CD1c-positive myeloid dendritic cell (primary cell): ENCODE results near the gene SPTBN4.
A peak's percentile ranks its signal among the peaks of the same experiment; 100 is the strongest.
"Not testable (repeated sequence)": the region's sequence is repeated elsewhere in the genome, so short reads cannot be mapped to it uniquely, and the experiment has no call there.

Experiments used
- DNase-seq: peaks from one replicate; pipeline ENCODE4 v3.0.0-alpha.2; 2016; ENCODE audit errors: extremely low spot score

SPTBN4 gene

DNA sequence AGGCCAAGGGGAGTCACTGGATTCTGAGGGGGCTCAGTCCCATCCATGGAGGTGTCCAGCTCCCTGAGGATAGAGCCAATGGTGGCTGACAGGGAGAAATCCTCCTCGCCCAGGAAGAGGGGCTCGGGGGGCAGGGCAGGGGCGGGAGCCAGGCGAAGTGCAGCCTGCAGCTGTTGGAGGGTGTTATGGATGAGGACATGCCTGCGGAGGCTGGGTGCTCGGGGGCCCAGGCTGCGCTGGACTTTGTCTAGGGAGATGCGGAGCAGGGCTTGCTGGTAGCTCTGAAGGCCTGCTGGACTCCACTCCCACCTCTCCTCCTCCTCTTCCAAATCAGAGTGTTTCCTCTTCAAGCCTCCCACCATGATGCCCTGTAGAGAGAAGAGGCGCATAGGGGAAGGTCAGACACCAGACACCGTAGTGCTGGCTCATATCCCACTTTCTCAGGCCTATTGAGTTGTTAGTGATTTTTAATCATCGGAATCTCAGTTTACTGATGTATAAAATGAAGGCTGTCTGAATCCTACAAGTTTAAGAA lies 25.0 kb upstream of the SPTBN4 start:
- no peak for DNase-seq

DNA sequence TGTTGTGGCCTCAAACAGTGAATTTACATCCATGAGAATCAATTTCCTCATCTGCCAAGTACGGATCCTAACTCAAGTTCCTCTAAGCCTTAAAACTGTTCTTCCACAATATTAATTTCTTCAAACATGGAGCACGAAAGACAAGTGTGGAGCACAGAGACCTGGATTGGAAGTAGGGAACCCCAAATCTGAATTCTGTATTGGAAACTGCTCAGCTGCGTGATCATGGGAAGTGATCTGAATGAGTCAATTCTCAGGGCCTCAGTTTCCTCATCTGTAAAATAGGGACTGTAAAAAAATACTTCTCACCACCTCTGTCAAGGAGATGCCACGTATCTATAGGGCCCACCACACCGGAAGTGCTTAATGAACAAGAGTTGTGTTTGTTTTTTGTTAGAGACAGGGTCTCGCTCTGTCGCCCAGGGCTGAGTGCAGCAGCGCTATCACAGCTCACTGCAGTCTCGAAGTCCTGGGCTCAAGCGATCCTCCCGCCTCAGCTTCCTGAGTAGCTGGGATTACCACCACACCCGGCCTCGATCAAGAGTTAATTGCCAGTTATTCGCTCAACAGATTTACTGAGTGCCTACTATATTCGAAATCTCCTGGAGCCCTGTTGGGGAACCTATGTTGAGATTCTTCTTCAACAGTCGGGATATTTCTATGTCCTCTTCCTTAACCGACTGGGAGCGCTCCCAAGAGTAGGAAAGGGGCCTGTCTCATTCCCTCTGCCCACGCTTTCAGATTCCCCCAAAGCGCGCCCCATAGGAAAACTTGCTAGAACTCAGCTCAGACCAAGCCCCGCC lies 24.3 kb upstream of the SPTBN4 start:
- peak; percentile 27 for DNase-seq

DNA sequence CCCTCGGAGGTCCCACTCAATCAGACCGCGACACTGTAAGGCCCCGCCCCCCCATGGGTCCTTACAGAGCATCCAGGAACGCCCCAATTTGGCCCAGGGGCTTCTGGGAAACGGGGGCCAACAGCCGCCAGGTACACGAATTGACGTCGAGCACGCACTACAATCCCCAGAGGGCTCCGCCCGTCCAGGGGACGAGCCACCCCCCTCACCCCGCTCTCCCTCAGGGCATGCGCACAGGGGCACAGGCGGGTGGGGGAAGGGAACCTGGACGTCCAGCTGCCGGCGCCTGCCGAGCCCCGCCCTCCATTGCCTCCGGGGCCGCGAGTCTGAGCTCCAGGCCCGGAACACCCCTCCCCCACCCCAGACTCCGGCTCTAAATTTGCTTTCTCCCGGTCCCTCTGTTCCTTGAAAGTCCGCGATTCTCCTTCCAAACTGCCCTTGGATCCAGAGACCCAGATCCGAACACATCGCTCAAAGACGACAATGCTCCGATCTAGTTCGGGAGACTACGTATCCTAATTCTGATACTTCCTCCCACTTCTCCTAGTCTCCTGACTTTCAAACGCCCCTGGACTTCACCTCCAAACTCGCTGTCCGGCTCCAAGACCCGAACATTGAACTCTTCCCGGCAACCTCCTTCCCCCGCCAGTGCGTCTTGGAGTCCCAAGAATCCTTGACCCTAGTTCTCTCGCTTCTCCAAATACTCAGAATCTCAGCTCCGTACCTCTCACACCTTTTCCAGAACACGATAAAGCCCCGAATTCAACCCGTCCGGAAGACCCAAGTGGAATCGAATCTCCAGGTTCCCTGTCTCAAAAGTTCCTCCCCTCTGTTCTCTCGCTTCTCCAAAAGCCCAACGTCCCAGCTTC lies 23.4 kb upstream of the SPTBN4 start:
- peak; percentile 99 for DNase-seq

DNA sequence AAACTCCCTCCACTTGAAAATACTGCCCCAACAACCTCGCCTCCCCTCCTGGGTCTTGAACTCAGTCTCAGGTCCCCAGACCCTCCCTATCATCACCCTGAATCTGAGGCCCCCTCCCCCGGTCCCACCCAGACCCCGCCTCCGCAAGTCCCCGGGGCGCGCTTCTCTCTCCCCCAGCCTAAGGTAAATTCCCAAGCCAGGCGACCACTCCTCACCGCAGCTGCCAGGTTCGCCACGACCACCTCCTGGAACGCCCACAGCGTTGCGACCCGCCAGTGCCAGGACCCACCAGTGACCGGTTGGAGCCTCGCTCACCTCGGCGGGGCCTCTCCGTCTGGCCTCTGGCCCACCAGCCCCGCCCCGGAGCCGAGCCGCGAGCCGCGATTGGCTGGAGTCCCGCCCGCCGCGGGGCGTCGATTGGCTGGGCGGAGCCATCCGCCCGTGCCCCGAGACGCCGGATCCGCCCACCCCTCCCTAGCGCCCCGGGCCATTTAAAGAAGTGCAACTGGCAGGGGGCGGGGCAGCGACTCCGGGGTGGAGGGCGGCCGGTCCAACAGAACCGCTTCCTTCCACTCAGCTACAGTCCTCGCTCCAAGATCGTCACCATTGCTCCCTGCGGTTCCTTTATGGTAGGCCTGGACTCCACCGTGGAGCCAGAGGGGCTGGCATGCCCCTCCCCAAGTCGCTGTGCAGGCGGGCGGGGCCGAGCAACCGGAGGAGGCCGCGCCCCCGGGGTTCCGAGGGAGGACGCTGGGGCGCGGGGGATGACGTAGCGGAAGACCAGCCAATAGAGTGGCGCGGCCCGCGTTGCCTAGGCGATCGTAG lies 22.6 kb upstream of the SPTBN4 start, which contains the start of gene SERTAD3:
Gene SERTAD3 (minus strand): TSS at position 336 of the 825 bp plus-strand sequence. CDS start 2,255 bp downstream, outside the sequence.
- DNase-seq, result peak; percentile 99

DNA sequence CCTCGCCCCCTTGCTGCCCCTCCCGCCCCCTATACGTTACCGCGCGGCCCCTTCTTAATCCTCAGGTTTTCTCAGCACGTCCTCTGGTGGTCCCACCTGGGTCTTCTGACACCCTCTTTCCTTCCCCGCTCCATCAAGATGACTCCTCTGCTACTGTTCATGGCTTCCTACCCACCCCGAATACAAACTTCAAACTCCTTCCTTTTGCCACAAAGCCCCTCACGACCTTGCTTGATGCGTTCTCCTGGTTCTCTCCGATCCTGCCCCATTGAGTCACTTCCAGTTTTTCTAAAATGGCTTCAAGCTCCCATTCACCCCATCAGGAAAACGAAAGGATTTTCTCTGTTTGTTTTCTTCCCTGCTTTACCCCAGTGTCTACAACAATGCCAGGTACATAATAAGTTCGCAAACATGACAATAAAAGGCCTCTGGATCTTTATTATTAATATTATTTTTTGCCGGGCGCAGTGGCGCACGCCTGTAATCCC lies 21.9 kb upstream of the SPTBN4 start:
- DNase-seq, result peak; percentile 21

DNA sequence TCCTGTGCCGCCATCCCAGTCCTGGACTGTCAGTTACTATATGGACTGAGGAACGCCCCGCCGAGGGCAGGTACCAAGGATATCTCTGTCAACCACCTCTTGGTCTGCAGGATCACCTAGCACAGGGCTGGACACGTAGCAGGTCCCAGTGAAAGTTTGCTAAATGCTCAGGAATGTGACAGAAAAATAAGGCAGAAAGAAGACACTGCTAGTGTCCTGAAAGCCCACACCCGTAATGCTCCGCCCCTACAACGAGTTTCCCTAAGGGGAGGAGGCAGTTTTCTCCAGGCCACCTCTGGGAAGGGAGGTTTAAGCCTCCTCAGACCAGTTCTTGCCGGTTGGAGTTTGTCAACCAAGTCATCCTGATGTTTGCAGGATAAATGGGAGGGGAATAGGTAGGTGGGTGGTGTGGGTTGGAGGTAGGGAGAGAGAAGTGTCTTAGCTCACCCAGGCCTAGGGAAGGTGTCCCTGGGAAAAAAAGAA lies 21.0 kb upstream of the SPTBN4 start:
- no peak for DNase-seq

DNA sequence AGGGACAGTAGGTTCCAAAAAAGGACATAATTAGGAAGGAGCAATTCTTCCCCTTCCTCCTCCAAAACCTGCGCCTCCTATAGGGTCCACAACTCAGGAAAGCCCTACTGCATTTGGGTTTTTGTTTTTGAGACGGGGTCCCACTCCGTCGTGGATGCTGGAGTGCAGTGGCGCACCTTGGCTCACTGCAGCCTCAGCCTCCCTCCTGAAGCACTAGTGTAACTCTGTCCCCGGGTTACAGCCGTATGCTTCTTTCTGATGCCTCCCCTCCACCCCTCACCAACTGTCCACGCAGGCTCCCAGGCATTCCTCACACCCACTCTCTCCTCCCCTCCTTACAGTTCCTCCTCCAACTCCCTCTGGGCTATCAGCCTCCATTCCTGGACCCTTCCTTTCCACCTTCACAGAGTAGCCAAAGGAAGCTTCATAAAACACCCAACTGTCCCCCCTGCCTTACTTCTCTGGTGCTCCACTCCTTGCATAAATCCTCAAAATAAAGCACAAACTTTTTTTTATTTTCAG lies 20.5 kb upstream of the SPTBN4 start:
- DNase-seq, result no peak

DNA sequence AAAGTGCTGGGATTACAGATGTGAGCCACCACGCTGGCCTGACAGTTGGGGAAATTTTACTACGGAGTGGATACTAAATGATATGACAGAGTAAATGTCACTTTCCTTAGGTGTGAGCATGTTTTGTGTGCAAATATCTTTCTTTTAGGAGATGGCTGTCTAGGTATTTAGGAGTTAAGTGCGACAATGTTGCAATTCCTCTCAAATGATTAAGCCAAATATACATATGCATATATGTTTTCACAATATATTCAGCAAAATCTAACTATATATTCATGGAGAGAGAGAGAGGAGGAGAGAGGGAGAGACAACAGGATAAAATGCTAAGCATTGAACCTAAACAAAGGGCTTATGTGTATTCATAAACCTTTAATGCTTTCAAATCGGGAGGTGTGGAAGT lies 17.3 kb upstream of the SPTBN4 start:
- no peak for DNase-seq

DNA sequence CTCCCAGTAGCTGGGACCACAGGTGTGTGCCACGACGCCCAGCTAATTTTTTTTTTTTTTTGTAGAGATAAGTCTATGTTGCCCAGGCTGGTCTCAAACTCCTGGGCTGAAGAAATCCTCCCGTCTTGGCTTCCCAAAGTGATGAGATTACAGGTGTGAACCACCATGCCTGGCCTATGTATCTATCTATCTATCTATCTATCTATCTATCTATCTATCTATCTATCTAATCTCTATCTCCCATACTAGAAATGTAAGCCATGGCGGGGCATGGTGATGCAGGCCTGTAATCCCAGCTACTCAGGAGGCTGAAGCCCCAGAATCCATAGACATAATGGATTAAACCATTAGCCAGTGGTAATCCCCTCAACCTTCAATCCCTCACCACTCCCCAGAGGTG lies 16.1 kb upstream of the SPTBN4 start:
- DNase-seq, result no peak

DNA sequence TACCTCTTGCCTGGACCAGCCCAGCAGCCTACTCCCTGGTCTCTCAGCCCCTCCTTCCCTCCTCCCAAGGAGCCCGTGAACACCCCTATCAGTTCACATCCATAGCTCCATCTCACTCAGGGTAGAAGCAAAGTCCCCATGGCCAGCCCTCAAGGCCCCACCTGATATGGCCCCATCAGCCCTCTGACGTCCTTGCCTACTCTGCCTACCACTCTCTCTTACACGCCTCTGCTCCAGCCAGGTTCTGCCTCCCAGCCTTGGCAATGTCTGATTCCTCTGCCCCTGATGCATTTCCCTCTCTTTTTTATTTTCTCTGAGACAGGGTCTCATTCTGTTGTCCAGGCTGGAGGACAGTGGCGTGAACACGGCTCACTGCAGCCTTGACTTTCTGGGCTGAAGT lies 14.8 kb upstream of the SPTBN4 start:
- DNase-seq, result no peak

DNA sequence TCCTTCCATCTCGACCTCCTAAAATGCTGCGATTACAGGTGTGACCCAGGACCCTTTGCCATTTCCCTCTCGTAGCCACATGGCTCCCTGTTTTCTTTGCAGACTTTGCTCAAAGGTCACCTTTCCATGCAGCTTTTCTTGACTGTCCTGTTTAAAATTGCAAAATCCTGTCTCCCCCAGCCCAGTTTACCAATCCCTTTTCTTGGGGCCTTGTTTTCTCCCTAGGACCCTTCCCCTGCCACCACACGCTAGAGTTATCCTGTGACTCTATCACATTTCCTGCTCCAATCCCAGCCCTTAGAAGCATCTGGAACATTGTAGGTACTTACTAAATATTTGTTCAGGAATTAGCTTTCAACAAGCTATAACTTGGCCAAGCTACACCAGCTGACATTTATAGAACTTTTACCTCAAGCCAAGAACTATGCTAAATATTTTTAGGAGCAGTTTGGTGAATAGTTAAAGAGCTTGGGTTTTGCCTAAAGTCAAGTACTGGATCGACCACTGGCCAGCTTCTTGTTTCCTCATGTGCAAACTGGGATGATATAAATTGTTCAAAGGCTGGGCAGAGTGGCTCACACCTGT lies 13.6 kb upstream of the SPTBN4 start:
- no peak for DNase-seq

DNA sequence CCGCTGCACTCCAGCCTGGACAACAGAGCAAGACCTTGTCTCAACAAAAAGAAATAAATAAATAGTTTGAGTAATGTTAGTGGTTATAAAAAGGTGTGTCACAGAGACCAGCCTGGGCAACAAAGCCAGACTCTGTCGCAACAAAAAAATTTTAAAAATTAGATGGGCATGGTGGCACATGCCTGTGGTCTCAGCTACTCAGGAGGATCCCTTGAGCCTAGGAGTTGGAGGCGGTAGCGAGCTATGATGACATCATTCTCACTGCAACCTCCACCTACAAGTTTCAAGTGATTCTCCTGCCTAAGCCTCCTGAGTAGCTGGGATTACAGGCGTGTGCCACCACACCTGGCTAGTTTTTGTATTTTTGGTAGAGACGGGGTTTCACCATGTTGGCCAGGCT lies 12.9 kb upstream of the SPTBN4 start:
- not testable (repeated sequence) for DNase-seq

DNA sequence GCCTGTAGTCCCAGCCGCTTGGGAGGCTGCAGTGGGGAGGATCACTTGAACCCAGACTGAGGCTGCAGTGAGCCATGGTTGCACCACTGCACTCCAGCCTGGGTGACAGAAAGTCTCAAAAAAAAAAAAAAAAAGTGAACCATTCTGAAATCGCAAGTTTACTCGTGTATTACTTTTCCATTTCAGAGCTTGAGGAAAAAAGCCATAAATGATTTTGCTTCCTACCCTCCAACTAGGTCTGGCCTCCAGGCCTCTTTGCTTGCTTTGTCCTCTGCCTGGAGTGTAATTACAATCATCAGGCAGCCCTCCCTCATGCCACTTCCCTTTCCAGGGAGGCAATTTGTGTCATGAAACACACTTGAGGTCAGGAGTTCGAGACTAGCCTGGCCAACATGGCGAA lies 9.8 kb upstream of the SPTBN4 start:
- DNase-seq, result no peak

DNA sequence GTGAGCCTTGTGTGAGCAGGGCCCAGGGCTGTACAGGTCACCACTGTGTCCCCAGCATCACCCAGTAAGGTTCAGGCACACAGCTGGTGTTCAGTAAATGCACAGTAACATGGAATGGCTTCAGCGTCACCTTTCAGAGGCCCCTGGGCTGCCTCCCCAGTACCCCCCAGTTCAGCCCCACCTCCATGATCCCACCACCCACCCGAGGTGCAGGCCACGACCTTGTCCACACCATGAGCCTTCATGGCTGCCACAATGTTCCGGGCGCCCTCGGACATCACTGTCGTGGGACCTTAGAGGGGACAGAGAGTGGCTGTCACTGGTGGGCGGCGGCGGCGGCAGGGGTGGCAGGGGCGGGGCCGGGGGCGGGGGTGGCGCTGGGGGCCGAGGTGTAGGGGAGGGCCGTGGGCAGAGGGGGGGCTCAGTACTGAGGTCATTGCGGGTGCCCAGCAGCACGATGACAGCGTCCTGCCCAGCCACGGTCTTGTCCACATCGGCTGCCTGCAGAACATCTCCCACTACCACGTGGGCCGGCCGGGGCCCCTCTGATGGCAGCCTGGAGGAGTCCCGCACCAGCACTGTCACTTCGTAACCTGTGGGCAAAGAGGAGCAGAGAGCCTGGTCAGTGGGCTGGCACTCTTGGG lies 8.7 kb upstream of the SPTBN4 start:
- no peak for DNase-seq

DNA sequence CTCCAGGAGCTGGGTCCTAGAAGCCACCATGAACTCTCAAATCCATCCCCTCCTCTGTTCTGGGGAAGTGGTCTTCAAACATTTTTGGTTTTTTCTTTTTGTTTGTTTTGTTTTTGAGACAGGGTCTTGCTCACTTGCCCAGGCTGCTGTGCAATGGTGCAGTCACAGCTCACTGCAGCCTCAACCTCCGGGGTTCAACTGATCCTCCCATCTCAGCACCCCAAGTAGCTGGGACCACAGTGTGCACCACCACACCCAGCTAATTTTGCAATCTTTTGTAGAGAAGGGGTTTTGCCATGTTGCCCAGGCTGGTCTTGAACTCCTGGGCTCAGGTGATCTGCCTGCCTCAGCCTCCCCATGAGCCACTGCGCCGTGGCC lies 8.2 kb upstream of the SPTBN4 start:
- no peak for DNase-seq

DNA sequence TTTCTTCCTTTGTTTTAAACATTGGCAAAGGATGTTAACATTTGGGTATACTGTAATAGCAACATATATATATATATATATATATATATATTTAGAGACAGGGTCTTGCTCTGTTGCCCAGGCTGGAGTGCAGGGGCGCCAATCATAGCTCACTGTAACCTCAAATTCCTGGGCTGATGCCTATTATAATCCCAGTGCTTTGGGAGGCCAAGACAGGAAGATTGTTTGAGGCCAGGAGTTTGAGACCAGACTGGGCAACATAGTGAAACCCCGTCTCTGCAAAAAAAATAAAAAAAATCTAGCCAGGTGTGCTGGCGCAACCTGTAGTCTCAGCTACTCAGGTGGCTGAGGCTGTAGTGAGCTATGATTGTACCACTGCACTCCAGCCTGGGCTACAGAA lies 6.6 kb upstream of the SPTBN4 start:
- DNase-seq, result no peak

DNA sequence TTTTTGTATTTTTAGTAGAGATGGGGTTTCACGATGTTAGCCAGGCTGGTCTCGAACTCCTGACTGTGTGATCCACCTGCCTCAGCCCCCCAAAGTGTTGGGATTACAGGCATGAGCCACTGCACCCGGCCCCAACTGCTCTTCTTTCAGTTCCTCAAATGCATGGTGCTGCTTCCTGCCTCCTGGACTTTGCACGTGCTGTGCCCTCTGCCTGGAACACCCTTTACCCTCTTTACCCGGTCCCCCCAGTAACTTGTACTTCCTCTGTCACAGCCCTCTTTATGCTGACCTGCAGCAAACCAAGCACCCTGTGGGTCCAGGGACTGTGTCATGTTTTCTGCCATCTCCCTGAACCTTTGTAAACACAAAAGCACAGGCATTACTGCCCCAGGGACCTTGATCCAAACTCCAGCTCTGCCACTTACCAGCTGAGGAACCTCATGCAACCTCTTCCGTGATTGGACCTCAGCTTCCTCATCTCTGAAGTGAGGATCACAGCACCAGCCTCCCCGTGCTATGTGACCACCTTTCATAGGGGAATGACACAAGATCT lies 5.1 kb upstream of the SPTBN4 start:
- DNase-seq, result peak; percentile 82

DNA sequence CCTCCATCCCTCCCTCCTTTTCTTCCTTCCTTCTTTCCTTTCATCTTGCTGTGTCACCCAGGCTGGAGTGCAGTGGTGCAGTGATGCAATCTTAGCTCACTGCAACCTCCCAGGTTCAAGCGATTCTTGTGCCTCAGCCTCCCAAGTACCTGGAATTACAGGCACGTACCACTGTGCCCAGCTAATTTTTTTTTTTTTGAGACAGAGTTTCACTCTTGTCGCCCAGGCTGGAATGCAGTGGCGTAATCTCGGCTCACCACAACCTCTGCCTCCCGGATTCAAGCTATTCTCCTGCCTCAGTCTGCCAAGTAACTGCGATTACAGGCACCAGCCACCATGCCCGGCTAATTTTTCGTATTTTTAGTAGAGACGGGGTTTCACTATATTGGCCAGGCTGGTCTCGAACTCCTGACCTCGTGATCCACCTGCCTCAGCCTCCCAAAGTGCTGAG lies 3.2 kb upstream of the SPTBN4 start:
- peak; percentile 19 for DNase-seq

DNA sequence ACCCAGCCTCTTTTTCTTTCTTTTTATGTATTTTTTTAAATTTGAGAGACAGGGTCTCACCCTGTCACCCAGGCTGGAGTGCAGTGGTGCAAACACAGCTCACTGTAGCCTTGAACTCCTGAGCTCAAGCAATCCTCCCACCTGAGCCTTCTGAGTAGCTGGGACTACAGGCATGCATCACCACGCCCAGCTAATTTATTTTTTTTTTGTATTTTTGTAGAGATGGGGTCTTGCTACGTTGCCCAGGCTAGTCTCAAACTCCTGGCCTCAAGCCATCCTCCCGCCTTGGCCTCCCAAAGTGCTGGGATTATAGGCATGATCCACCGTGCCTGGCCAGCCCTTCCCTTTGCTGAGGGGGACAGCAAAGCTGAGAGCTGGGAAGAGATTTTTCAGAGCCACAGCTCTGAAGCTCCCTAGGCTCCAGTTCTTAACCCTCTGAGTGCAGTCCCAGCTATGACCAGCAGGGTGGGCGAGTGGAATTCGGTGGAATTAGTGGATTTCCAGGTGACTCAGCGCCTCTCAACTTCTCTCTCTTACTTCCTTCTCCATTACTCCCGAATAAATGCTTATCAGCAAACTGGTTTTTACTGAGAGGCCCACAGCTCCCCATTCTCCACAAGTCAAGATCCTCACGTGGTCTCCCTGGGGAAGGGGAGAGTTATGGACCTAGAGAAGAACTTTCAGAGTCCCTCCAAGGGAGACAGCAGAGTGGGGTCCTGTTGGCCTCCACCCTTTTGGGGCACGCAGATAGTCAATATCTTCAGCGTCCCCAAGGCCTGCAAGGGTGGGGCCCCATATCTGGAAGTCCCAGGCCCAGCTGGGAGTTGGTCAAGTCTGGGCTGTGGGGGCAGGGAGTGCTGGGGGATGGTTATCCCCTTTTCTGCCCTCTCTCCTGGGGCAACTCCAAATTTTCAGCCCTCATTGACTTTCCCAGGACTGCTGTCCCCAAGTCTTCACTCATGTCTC lies 2.5 kb upstream of the SPTBN4 start:
- DNase-seq, result peak; percentile 95
